A549 (cell line): ENCODE results near the gene PCSK7. TPM values are rescaled to one million over a fixed set of nuclear protein-coding genes. Genes with fewer than 3 reads are reported as not detected.

Experiments
- ATAC-seq, 2 experiments: fragments of 200-7000 bp in 1 of 2; fragments of >200 bp in 1 of 2; cut with Nextera tagmentation in 1 of 2; cut with Tn5 transposase in 1 of 2; 3 replicates each; pipeline versions ENCODE4 v1.8.0 to v1.9.1; 2018 to 2020; ENCODE audit warnings: mild to moderate bottlenecking in 1 of 2, moderate library complexity in 1 of 2
- CTCF ChIA-PET: fragments of 300-600 bp; sonication (Branson Sonifier 250); formaldehyde crosslinking; extraction: SDS; loops from one replicate; lab custom pipeline; 2021; ENCODE audit warnings: antibody characterized with exemption, inconsistent platforms; lab: Yijun Ruan, JAX
- POLR2A ChIA-PET: fragments of 350-600 bp; formaldehyde crosslinking; extraction: SDS; loops from one replicate; lab custom pipeline; 2021; ENCODE audit warnings: antibody characterized with exemption, inconsistent platforms; lab: Yijun Ruan, JAX
- DNase-seq, 2 experiments: peaks; one replicate each; pipeline versions ENCODE4 v3.0.0 to v3.0.0-alpha.2; 2011 to 2016; ENCODE audit warnings: low read depth in 1 of 2, low spot score in 1 of 2
- FAIRE-seq: peaks from 2 replicates; lab custom pipeline; 2011; peaks lifted over from hg19 to GRCh38; lab: Jason Lieb, UNC
- H3K27ac ChIP-seq, 2 experiments: fragments of >200 bp; sonication (Bioruptor Twin); formaldehyde crosslinking; 3 replicates each; pipeline ENCODE4 v1.5.1; 2016 to 2017
- H3K4me1 ChIP-seq: fragments of >200 bp; sonication (Bioruptor Twin); formaldehyde crosslinking; 3 replicates; pipeline ENCODE4 v1.6.1; 2016
- H3K4me2 ChIP-seq: fragments of >200 bp; sonication (Bioruptor Twin); formaldehyde crosslinking; 3 replicates; pipeline ENCODE4 v1.6.1; 2016
- H3K4me3 ChIP-seq: fragments of >200 bp; sonication (Bioruptor Twin); formaldehyde crosslinking; 3 replicates; pipeline ENCODE4 v1.5.1; 2016
- H3K9me3 ChIP-seq: fragments of >200 bp; sonication (Bioruptor Twin); formaldehyde crosslinking; 3 replicates; pipeline ENCODE4 v1.6.1; 2016
- ATOH8 ChIP-seq: fragments of 250-450 bp; sonication (Bioruptor Pico); IDR thresholded peaks from 2 replicates; pipeline ENCODE4 v1.5.0; 2020; ENCODE audit warnings: low read depth, mild to moderate bottlenecking, moderate library complexity
- CEBPB ChIP-seq, 2 experiments: fragments of >200 bp in 1 of 2; sonication (Bioruptor Twin) in 1 of 2; formaldehyde crosslinking in 1 of 2; IDR thresholded peaks; 2 replicates each; pipeline ENCODE4 v1.6.1; 2012 to 2016
- CHD2 ChIP-seq: fragments of 150-350 bp; IDR thresholded peaks from 2 replicates; pipeline ENCODE4 v1.6.1; 2014; ENCODE audit warnings: low read length; ENCODE audit not compliant: partially characterized antibody
- CTCF ChIP-seq: fragments of >200 bp; sonication (Bioruptor Twin); formaldehyde crosslinking; IDR thresholded peaks from 3 replicates; pipeline ENCODE4 v1.5.1; 2016
- EHMT2 ChIP-seq: fragments of 200-600 bp; sonication (generic); IDR thresholded peaks from 2 replicates; pipeline ENCODE4 v1.6.1; 2016; ENCODE audit warnings: antibody characterized with exemption, low read depth, mild to moderate bottlenecking, moderate library complexity
- ESRRA ChIP-seq: fragments of 150-350 bp; IDR thresholded peaks from 2 replicates; pipeline ENCODE4 v1.6.1; 2014; ENCODE audit warnings: mild to moderate bottlenecking, low read length, borderline replicate concordance
- HDAC2 ChIP-seq: fragments of 200-600 bp; sonication (generic); IDR thresholded peaks from 2 replicates; pipeline ENCODE4 v1.6.1; 2016
- HES2 ChIP-seq: fragments of >200 bp; sonication (Bioruptor Twin); formaldehyde crosslinking; IDR thresholded peaks from 2 replicates; pipeline ENCODE4 v1.6.1; 2016
- HOXB13 ChIP-seq: fragments of 250-450 bp; sonication (Bioruptor Pico); IDR thresholded peaks from 2 replicates; pipeline ENCODE4 v1.5.0; 2020; ENCODE audit warnings: low read depth, mild to moderate bottlenecking, moderate library complexity
- JUN ChIP-seq, 2 experiments: fragments of >200 bp; sonication (Bioruptor Twin); formaldehyde crosslinking; IDR thresholded peaks; 2 replicates in 1 of 2; 3 replicates in 1 of 2; pipeline ENCODE4 v1.6.1; 2016 to 2017
- JUNB ChIP-seq: fragments of >200 bp; sonication (Bioruptor Twin); formaldehyde crosslinking; IDR thresholded peaks from 2 replicates; pipeline ENCODE4 v1.6.1; 2016
- KDM1A ChIP-seq: fragments of 200-600 bp; sonication (generic); IDR thresholded peaks from 2 replicates; pipeline ENCODE4 v1.6.1; 2016; ENCODE audit warnings: low read depth, mild to moderate bottlenecking
- MYC ChIP-seq: IDR thresholded peaks from 2 replicates; pipeline ENCODE4 v1.6.1; 2012; ENCODE audit warnings: mild to moderate bottlenecking, inconsistent platforms, low read length, improper control_type of control experiment, borderline replicate concordance
- RAD21 ChIP-seq, 2 experiments: fragments of >200 bp in 1 of 2; sonication (Bioruptor Twin) in 1 of 2; formaldehyde crosslinking in 1 of 2; IDR thresholded peaks in 1 of 2; conservative IDR thresholded peaks in 1 of 2; 2 replicates in 1 of 2; 3 replicates in 1 of 2; pipeline ENCODE4 v1.6.1; 2012 to 2018; ENCODE audit warnings: inconsistent platforms in 1 of 2
- REST ChIP-seq: fragments of 200-600 bp; sonication (generic); IDR thresholded peaks from 2 replicates; pipeline ENCODE4 v1.6.1; 2016; ENCODE audit warnings: antibody characterized with exemption, mild to moderate bottlenecking, moderate library complexity
- RFX5 ChIP-seq: fragments of 450-650 bp; IDR thresholded peaks from 2 replicates; pipeline ENCODE4 v1.7.1; 2014; ENCODE audit warnings: antibody characterized with exemption, mild to moderate bottlenecking, moderate library complexity
- TP53 ChIP-seq: fragments of 250-450 bp; sonication (Bioruptor Pico); IDR thresholded peaks from 2 replicates; pipeline ENCODE4 v1.5.0; 2021; ENCODE audit warnings: mild to moderate bottlenecking, moderate library complexity
- ZC3H11A ChIP-seq: fragments of 450-650 bp; IDR thresholded peaks from 2 replicates; pipeline ENCODE4 v1.6.1; 2014; ENCODE audit warnings: antibody characterized with exemption, mild to moderate bottlenecking
- ZFP36 ChIP-seq: fragments of 450-650 bp; IDR thresholded peaks from 2 replicates; pipeline ENCODE4 v1.6.1; 2014; ENCODE audit warnings: borderline replicate concordance; ENCODE audit not compliant: partially characterized antibody
- ZSCAN20 ChIP-seq: fragments of 250-450 bp; sonication (Bioruptor Pico); IDR thresholded peaks from 2 replicates; pipeline ENCODE4 v1.8.0; 2022; ENCODE audit warnings: mild to moderate bottlenecking, moderate library complexity
- WGBS: methylation state at CpG from one replicate; pipeline ENCODE4 v1.1.6; 2017; ENCODE audit errors: missing lambda C conversion rate; 5-methylcytosine and 5-hydroxymethylcytosine counted together
- polyA plus RNA-seq, 4 experiments: library from polyadenylated mRNA; depleted of rRNA in 3 of 4; stranded (reverse); fragments of >200 nt; fragmentation: RNase III in 1 of 4; extraction: RNeasy Plus Mini Kit Qiagen cat#74134 plus additional on column Dnase treatment in 1 of 4; gene quantifications; 2 replicates in 3 of 4; 3 replicates in 1 of 4; pipeline ENCODE4 v1.2.3, GENCODE V29; 2011 to 2017

PCSK7 gene
- polyA plus RNA-seq, 2 of the 4 experiments (the other 2 are of a cell fraction), result 9.8 to 17.8 TPM

- H3K4me2 ChIP-seq, result no peak overlapping the region
- WGBS, result 87% methylated on average over 14 of the region's 14 CpGs
- H3K4me1 ChIP-seq, result no peaks in the 10 kb centered on the region
- ChIA-PET POLR2A (interaction anchor here (1.1 kb wide), 1 partner anchor 54 kb away, joined by 4 read pairs; no protein-coding TSS in a partner anchor), CTCF (interaction anchor here (0.7 to 5.6 kb wide), 4 partner anchors 9 to 53 kb away, joined by 3 to 23 read pairs (median 4); no protein-coding TSS in a partner anchor)
- no peak for DNase-seq
- no peak for ATAC-seq
- H3K9me3 ChIP-seq, result no peaks in the 10 kb centered on the region
- no peak for FAIRE-seq
- H3K27ac ChIP-seq, result no peak overlapping the region
- H3K4me3 ChIP-seq, result no peak overlapping the region
- TF ChIP-seq REST (no peak), HOXB13 (CRISPR knock-in tag) (no peak), HES2 (no peak), EHMT2 (no peak), TP53 (CRISPR knock-in tag) (no peak), CHD2 (no peak), JUN (IDR thresholded peaks at IDR 0.05) (no peak), ATOH8 (CRISPR knock-in tag) (no peak), JUNB (no peak), ESRRA (no peak), MYC (no peak), RFX5 (no peak), ZFP36 (no peak), CEBPB (IDR thresholded peaks at IDR 0.05) (no peak), ZC3H11A (no peak)
- TF ChIP-seq, all 56 proteins: peak for 0
These were observed 59.0 kb downstream of the PCSK7 start for GRCh38 chr11:117172724-117173421.

GRCh38 chr11:117171404-117172061 lies 60.3 kb downstream of the PCSK7 start:
- WGBS, result 92% methylated on average over 14 of the region's 14 CpGs
- no peaks in the 10 kb centered on the region for H3K4me1 ChIP-seq
- CTCF ChIA-PET, result interaction anchor here (5.6 kb wide), 1 partner anchor 55 kb away, joined by 23 read pairs; no protein-coding TSS in a partner anchor
- POLR2A ChIA-PET, result no interaction called here
- TF ChIP-seq RAD21 (conservative IDR thresholded peaks at IDR 0.05 in 1 of 2, IDR thresholded peaks at IDR 0.05 in 1 of 2), result no peak
- TF ChIP-seq CTCF, result no peak
- no peak for TF ChIP-seq ZSCAN20
- no peak for TF ChIP-seq HDAC2
- no peak for TF ChIP-seq KDM1A
- no peak for TF ChIP-seq TP53 (CRISPR knock-in tag)
- no peak overlapping the region for H3K27ac ChIP-seq
- DNase-seq (no peak), ATAC-seq (no peak), FAIRE-seq (no peak)
- no peak overlapping the region for H3K4me3 ChIP-seq
- no peaks in the 10 kb centered on the region for H3K9me3 ChIP-seq
- H3K4me2 ChIP-seq, result no peak overlapping the region
